ENCODE data around the gene SLC19A3. TPM values are rescaled to one million over a fixed set of nuclear protein-coding genes. Genes with fewer than 3 reads are reported as not detected.

SLC19A3 gene
- total and polyA plus RNA-seq, 2 experiments from 2014 or later = 0.65 to 0.71 TPM

GRCh38 chr2:227642656-227643055 lies 75.2 kb downstream of the SLC19A3 start:
- Histone ChIP-seq H3K9ac (no peak overlapping the region), H4K20me1 (ENCODE audit: insufficient read depth) (no peaks in the 10 kb centered on the region), H3K4me3 (no peak overlapping the region), H3K27me3 (replicated peaks; ENCODE audit: insufficient read depth) (no peaks in the 10 kb centered on the region), H3F3A (ENCODE audit: insufficient read depth) (no peaks in the 10 kb centered on the region), H3K4me2 (ENCODE audit: unreplicated experiment) (no peak overlapping the region), H3K4me1 (ENCODE audit: insufficient read depth) (no peaks in the 10 kb centered on the region), H3K27ac (no peak overlapping the region), H3K9me3 (ENCODE audit: low read depth) (no peaks in the 10 kb centered on the region), H2AFZ (no peak overlapping the region), H3K79me2 (ENCODE audit: insufficient read depth) (no peaks in the 10 kb centered on the region), H3K9me2 (ENCODE audit: insufficient read depth) (no peaks in the 10 kb centered on the region), H3K36me3 (ENCODE audit: low read depth) (no peaks in the 10 kb centered on the region)
- TF ChIP-seq EZH2 (IDR thresholded peaks at IDR 0.05; ENCODE audit: insufficient read depth, poor library complexity, severe bottlenecking) (no peak), EZH2phosphoT487 (IDR thresholded peaks at IDR 0.05; ENCODE audit: insufficient read depth, low read depth) (no peak)
- in situ Hi-C loops (cut with MboI) = no loop called here
- DNase-seq = no peak
- 7 to 13% methylated on average over 2 of the region's 2 CpGs for WGBS, 2 experiments (ENCODE audit: low coverage in 1 of 2, low lambda C conversion rate in 2 of 2, missing lambda C conversion rate in 2 of 2)

GRCh38 chr2:227634201-227634600 lies 83.6 kb downstream of the SLC19A3 start:
- 73 to 75% methylated on average over 3 of the region's 3 CpGs for WGBS, 2 experiments (ENCODE audit: low coverage in 1 of 2, low lambda C conversion rate in 2 of 2, missing lambda C conversion rate in 2 of 2)
- H3F3A ChIP-seq (ENCODE audit: insufficient read depth) = no peaks in the 10 kb centered on the region
- no peak overlapping the region for H3K4me2 ChIP-seq (ENCODE audit: unreplicated experiment)
- H3K79me2 ChIP-seq (ENCODE audit: insufficient read depth) = no peaks in the 10 kb centered on the region
- H2AFZ ChIP-seq = no peak overlapping the region
- H3K4me1 ChIP-seq (ENCODE audit: insufficient read depth) = no peaks in the 10 kb centered on the region
- H3K4me3 ChIP-seq = no peak overlapping the region
- H3K36me3 ChIP-seq (ENCODE audit: low read depth) = no peaks in the 10 kb centered on the region
- no peaks in the 10 kb centered on the region for H3K27me3 ChIP-seq (replicated peaks; ENCODE audit: insufficient read depth)
- H3K9me2 ChIP-seq (ENCODE audit: insufficient read depth) = no peaks in the 10 kb centered on the region
- no peak overlapping the region for H3K27ac ChIP-seq
- H4K20me1 ChIP-seq (ENCODE audit: insufficient read depth) = no peaks in the 10 kb centered on the region
- H3K9me3 ChIP-seq (ENCODE audit: low read depth) = no peaks in the 10 kb centered on the region
- in situ Hi-C loops (cut with MboI) = no loop called here
- no peak overlapping the region for H3K9ac ChIP-seq
- no peak for DNase-seq
- TF ChIP-seq EZH2 (IDR thresholded peaks at IDR 0.05; ENCODE audit: insufficient read depth, poor library complexity, severe bottlenecking) (no peak), EZH2phosphoT487 (IDR thresholded peaks at IDR 0.05; ENCODE audit: insufficient read depth, low read depth) (no peak)

Small RNA genes within 50 kb of the gene (small RNA-seq; reads per million reads assigned to genes)
- gene RNA5SP121 (ENCODE audit: low read depth, low replicate concordance) = not detected

Other genes starting within 250 kb of the SLC19A3 start
- gene AGFG1, start 245.9 kb downstream of the SLC19A3 start, total RNA-seq (2014; rRNA removed; shearing (Covaris generic)) = 144 and 150 TPM in 2 replicates
- 14.0 and 16.5 TPM in 2 replicates for gene AGFG1, start 245.9 kb downstream of the SLC19A3 start, polyA plus RNA-seq (2016; fragmentation: Nextera tagmentation; extraction: Ambion mirVana)
- not detected in 2 replicates for gene SCYGR2, start 119.1 kb downstream of the SLC19A3 start, total RNA-seq (2014; rRNA removed; shearing (Covaris generic))
- not detected in 2 replicates for gene SCYGR2, start 119.1 kb downstream of the SLC19A3 start, polyA plus RNA-seq (2016; fragmentation: Nextera tagmentation; extraction: Ambion mirVana)
- not detected in 2 replicates for gene SCYGR3, start 103.2 kb downstream of the SLC19A3 start, total RNA-seq (2014; rRNA removed; shearing (Covaris generic))
- gene SCYGR3, start 103.2 kb downstream of the SLC19A3 start, polyA plus RNA-seq (2016; fragmentation: Nextera tagmentation; extraction: Ambion mirVana) = not detected in 2 replicates
- gene SCYGR4, start 100.5 kb downstream of the SLC19A3 start, total RNA-seq (2014; rRNA removed; shearing (Covaris generic)) = not detected in 2 replicates
- not detected in 2 replicates for gene SCYGR4, start 100.5 kb downstream of the SLC19A3 start, polyA plus RNA-seq (2016; fragmentation: Nextera tagmentation; extraction: Ambion mirVana)
- not detected in 2 replicates for gene SCYGR5, start 51.2 kb downstream of the SLC19A3 start, total RNA-seq (2014; rRNA removed; shearing (Covaris generic))
- gene SCYGR5, start 51.2 kb downstream of the SLC19A3 start, polyA plus RNA-seq (2016; fragmentation: Nextera tagmentation; extraction: Ambion mirVana) = not detected in 2 replicates
- gene SCYGR6, start 6.7 kb upstream of the SLC19A3 start, total RNA-seq (2014; rRNA removed; shearing (Covaris generic)) = not detected in 2 replicates
- not detected in 2 replicates for gene SCYGR6, start 6.7 kb upstream of the SLC19A3 start, polyA plus RNA-seq (2016; fragmentation: Nextera tagmentation; extraction: Ambion mirVana)
- gene SCYGR7, start 10.3 kb upstream of the SLC19A3 start, total RNA-seq (2014; rRNA removed; shearing (Covaris generic)) = not detected in 2 replicates
- gene SCYGR7, start 10.3 kb upstream of the SLC19A3 start, polyA plus RNA-seq (2016; fragmentation: Nextera tagmentation; extraction: Ambion mirVana) = not detected in 2 replicates
- gene SCYGR8, start 27.9 kb upstream of the SLC19A3 start, total RNA-seq (2014; rRNA removed; shearing (Covaris generic)) = not detected in 2 replicates
- not detected in 2 replicates for gene SCYGR8, start 27.9 kb upstream of the SLC19A3 start, polyA plus RNA-seq (2016; fragmentation: Nextera tagmentation; extraction: Ambion mirVana)
- gene CCL20, start 95.8 kb upstream of the SLC19A3 start, total RNA-seq (2014; rRNA removed; shearing (Covaris generic)) = not detected in 2 replicates
- gene CCL20, start 95.8 kb upstream of the SLC19A3 start, polyA plus RNA-seq (2016; fragmentation: Nextera tagmentation; extraction: Ambion mirVana) = not detected in 2 replicates
- under 0.01 and 2.1 TPM in 2 replicates for gene DAW1, start 153.6 kb upstream of the SLC19A3 start, total RNA-seq (2014; rRNA removed; shearing (Covaris generic))
- gene DAW1, start 153.6 kb upstream of the SLC19A3 start, polyA plus RNA-seq (2016; fragmentation: Nextera tagmentation; extraction: Ambion mirVana) = 0.81 and 1.1 TPM in 2 replicates